HCT116 (cell line): ENCODE data around the gene UBE2D1. TPM values are rescaled to one million over a fixed set of nuclear protein-coding genes. Genes with fewer than 3 reads are reported as not detected.

Experiments used
- ATAC-seq: fragments of 200-7000 bp; cut with Tn5 transposase; 2 replicates; pipeline ENCODE4 v1.9.1; 2020; ENCODE audit warnings: mild to moderate bottlenecking, moderate library complexity
- BruUV-seq: library from RNA; stranded (reverse); fragments of 400-500 nt; replicated peaks from 2 replicates; lab custom pipeline; 2021; lab: Mats Ljungman, UMichigan
- CTCF ChIA-PET: fragments of 300-600 bp; sonication (Branson Sonifier 250); formaldehyde crosslinking; loops from one replicate; lab custom pipeline; 2021; ENCODE audit warnings: antibody characterized with exemption; lab: Charles Lee
- POLR2A ChIA-PET: fragments of 300-600, 350-600 bp; sonication (Branson Sonifier 250); formaldehyde crosslinking; loops from one replicate; lab custom pipeline; 2021; ENCODE audit warnings: antibody characterized with exemption; lab: Charles Lee
- RAD21 ChIA-PET, 2 experiments: fragments of 300-600 bp; sonication (Branson Sonifier 250); formaldehyde crosslinking; loops; one replicate each; lab custom pipeline; 2023; ENCODE audit warnings: low total read pairs in 2 of 2; ENCODE audit not compliant: uncharacterized antibody in 2 of 2, unreplicated experiment in 2 of 2, low non-redundant PET in 1 of 2; lab: Charles Lee
- DNase-seq: peaks from one replicate; pipeline ENCODE4 v3.0.0-alpha.2; 2010; ENCODE audit warnings: low read depth, low spot score
- H2AFZ ChIP-seq: fragments of 200-600 bp; shearing (Covaris generic), sonication (generic); 2 replicates; pipeline ENCODE4 v1.6.1; 2017; ENCODE audit warnings: low read depth, mixed run types, mixed read lengths, antibody characterized with exemption, low read length; ENCODE audit not compliant: poor library complexity, severe bottlenecking
- H3K27ac ChIP-seq: 2 replicates; pipeline ENCODE4 v1.5.1; 2012; ENCODE audit warnings: low read depth, low read length
- H3K27me3 ChIP-seq: fragments of 200-600 bp; sonication (generic); 2 replicates; pipeline ENCODE4 v1.6.1; 2016; ENCODE audit warnings: mixed run types, low read length, mixed read lengths; ENCODE audit not compliant: insufficient read depth
- H3K36me3 ChIP-seq, 2 experiments: fragments of 200-500 bp in 1 of 2; fragments of 200-600 bp in 1 of 2; sonication (Bioruptor generic) in 1 of 2; sonication (generic) in 1 of 2; 2 replicates each; pipeline versions ENCODE4 v1.5.1 to v1.6.1; 2014 to 2016; ENCODE audit warnings: low read length in 2 of 2, inconsistent platforms in 1 of 2, mixed read lengths in 1 of 2, mixed run types in 1 of 2; ENCODE audit not compliant: insufficient read depth in 2 of 2, control insufficient read depth in 1 of 2
- H3K4me1 ChIP-seq, 2 experiments: fragments of 200-600 bp in 1 of 2; sonication (generic) in 1 of 2; 2 replicates each; pipeline versions ENCODE4 v1.5.1 to v1.6.1; 2012 to 2017; ENCODE audit warnings: low read length in 2 of 2, inconsistent platforms in 1 of 2, mild to moderate bottlenecking in 1 of 2, mixed read lengths in 1 of 2, mixed run types in 1 of 2, moderate library complexity in 1 of 2; ENCODE audit not compliant: insufficient read depth in 2 of 2, control insufficient read depth in 1 of 2
- H3K4me2 ChIP-seq: fragments of 200-600 bp; sonication (generic); 2 replicates; pipeline ENCODE4 v1.6.1; 2017; ENCODE audit warnings: mixed run types, low read length, mixed read lengths
- H3K4me3 ChIP-seq, 2 experiments: fragments of 200-600 bp in 1 of 2; sonication (generic) in 1 of 2; replicated peaks in 1 of 2; 2 replicates each; pipeline ENCODE4 v1.5.1; 2011 to 2016; ENCODE audit warnings: low read length in 2 of 2, control low read depth in 1 of 2, low read depth in 1 of 2, mild to moderate bottlenecking in 1 of 2, mixed read lengths in 1 of 2, mixed run types in 1 of 2
- H3K79me2 ChIP-seq: fragments of 200-600 bp; sonication (generic); 2 replicates; pipeline ENCODE4 v1.6.1; 2017; ENCODE audit warnings: mild to moderate bottlenecking, mixed run types, low read length, moderate library complexity, mixed read lengths; ENCODE audit not compliant: insufficient read depth
- H3K9ac ChIP-seq: fragments of 200-600 bp; sonication (generic); 2 replicates; pipeline ENCODE4 v1.6.1; 2016; ENCODE audit warnings: low read length, mixed read lengths
- H3K9me2 ChIP-seq: fragments of 200-600 bp; sonication (generic), shearing (Covaris generic); 2 replicates; pipeline ENCODE4 v1.6.1; 2017; ENCODE audit warnings: mixed run types, mild to moderate bottlenecking, moderate library complexity; ENCODE audit not compliant: insufficient read depth
- H3K9me3 ChIP-seq, 2 experiments: fragments of 200-500 bp in 1 of 2; fragments of 200-600 bp in 1 of 2; sonication (Bioruptor generic) in 1 of 2; sonication (generic) in 1 of 2; 2 replicates each; pipeline ENCODE4 v1.6.1; 2014 to 2017; ENCODE audit warnings: low read length in 2 of 2, mixed read lengths in 2 of 2, inconsistent platforms in 1 of 2, low read depth in 1 of 2, mild to moderate bottlenecking in 1 of 2, mixed run types in 1 of 2, moderate library complexity in 1 of 2; ENCODE audit not compliant: control insufficient read depth in 1 of 2, insufficient read depth in 1 of 2
- H4K20me1 ChIP-seq: fragments of 200-600 bp; sonication (generic), shearing (Covaris generic); 2 replicates; pipeline ENCODE4 v1.6.1; 2017; ENCODE audit warnings: mixed run types, mild to moderate bottlenecking, moderate library complexity; ENCODE audit not compliant: insufficient read depth
- CBX3 ChIP-seq: IDR thresholded peaks from 2 replicates; pipeline ENCODE4 v1.6.1; 2012; ENCODE audit warnings: low read depth
- CEBPB ChIP-seq: IDR thresholded peaks from 2 replicates; pipeline ENCODE4 v1.6.1; 2012; ENCODE audit warnings: low read depth
- EGR1 ChIP-seq: IDR thresholded peaks from 2 replicates; pipeline ENCODE4 v1.6.1; 2012; ENCODE audit warnings: low read depth
- ELF1 ChIP-seq: IDR thresholded peaks from 2 replicates; pipeline ENCODE4 v1.6.1; 2012; ENCODE audit warnings: low read depth, borderline replicate concordance
- EZH2 ChIP-seq: fragments of 200-600 bp; sonication (generic); IDR thresholded peaks from 2 replicates; pipeline ENCODE4 v1.6.1; 2017; ENCODE audit warnings: antibody characterized with exemption, mixed run types
- EZH2phosphoT487 ChIP-seq: fragments of 200-600 bp; IDR thresholded peaks from 2 replicates; pipeline ENCODE4 v1.6.1; 2018; ENCODE audit warnings: antibody characterized with exemption, borderline replicate concordance
- FOSL1 ChIP-seq: IDR thresholded peaks from 2 replicates; pipeline ENCODE4 v1.6.1; 2012; ENCODE audit warnings: low read depth
- JUND ChIP-seq: IDR thresholded peaks from 2 replicates; pipeline ENCODE4 v1.6.1; 2012
- POLR2AphosphoS5 ChIP-seq: IDR thresholded peaks from 2 replicates; pipeline ENCODE4 v1.6.1; 2011; ENCODE audit warnings: mild to moderate bottlenecking, low read depth, low read length, moderate library complexity
- RAD21 ChIP-seq: IDR thresholded peaks from 2 replicates; pipeline ENCODE4 v1.6.1; 2012; ENCODE audit warnings: low read depth, mild to moderate bottlenecking
- SIN3A ChIP-seq: IDR thresholded peaks from 2 replicates; pipeline ENCODE4 v1.6.1; 2012; ENCODE audit warnings: low read depth
- SP1 ChIP-seq: IDR thresholded peaks from 2 replicates; pipeline ENCODE4 v1.6.1; 2012; ENCODE audit warnings: low read depth
- YY1 ChIP-seq: IDR thresholded peaks from 2 replicates; pipeline ENCODE4 v1.6.1; 2011; ENCODE audit warnings: low read length, low read depth, moderate library complexity, mild to moderate bottlenecking; ENCODE audit not compliant: insufficient replicate concordance; ENCODE audit errors: extremely low read depth
- ZFX ChIP-seq: fragments of 450-650 bp; IDR thresholded peaks from 2 replicates; pipeline ENCODE4 v1.6.1; 2017
- ZNF274 ChIP-seq: fragments of 200-500 bp; sonication (Bioruptor generic); IDR thresholded peaks from 2 replicates; pipeline ENCODE4 v1.6.1; 2014; ENCODE audit warnings: mild to moderate bottlenecking, low read depth, low read length, inconsistent platforms
- intact Hi-C: fragments of 100-400 bp; cut with micrococcal nuclease; formaldehyde crosslinking; loops from 2 replicates; pipeline ENCODE4 v1.10.0; 2022
- total RNA-seq: library from RNA; stranded (reverse); gene quantifications from one replicate; pipeline ENCODE4 v1.2.1, GENCODE V29; 2021; ENCODE audit not compliant: unreplicated experiment
- TF ChIP-seq, protein P1 (sequence below): IDR thresholded peaks from 2 replicates; pipeline ENCODE4 v1.6.1; 2012
- TF ChIP-seq, protein P2 (sequence below): IDR thresholded peaks from 2 replicates; pipeline ENCODE4 v1.6.1; 2012

The UBE2D1 gene
- total RNA-seq, 1 experiment from 2014 or later, result 15.5 TPM

- peaks cover 15 to 21% of the 10 kb centered on the region in 2 experiments; a peak in 3 of 4 replicates for H3K36me3 ChIP-seq
- ChIA-PET POLR2A (interaction anchor here (1.4 to 2.0 kb wide), 2 partner anchors 34 to 50 kb away, joined by 3 to 5 read pairs; partner anchors contain the start of gene UBE2D1), CTCF (interaction anchor here (1.0 to 1.6 kb wide), 4 partner anchors 79 to 208 kb away, joined by 3 to 10 read pairs (median 4); no protein-coding TSS in a partner anchor), RAD21 (interaction anchor here in 1 of 2 experiments (0.7 kb wide), 1 partner anchor 85 kb away, joined by 3 read pairs; no protein-coding TSS in a partner anchor)
- H3K27ac ChIP-seq, result peak overlapping the region; percentile 93
- BruUV-seq, result TSS peak; percentile 86
- ATAC-seq (peak; percentile 2), DNase-seq (no peak)
- H2AFZ ChIP-seq, result peak overlapping the region; percentile 50
- no peaks in the 10 kb centered on the region for H3K27me3 ChIP-seq
- H3K9me3 ChIP-seq, result no peaks in the 10 kb centered on the region
- H3K9ac ChIP-seq, result peak overlapping the region; percentile 93
- no peaks in the 10 kb centered on the region for H4K20me1 ChIP-seq
- no peaks in the 10 kb centered on the region for H3K9me2 ChIP-seq
- H3K4me1 ChIP-seq, result peaks cover 12 to 14% of the 10 kb centered on the region in 2 experiments
- peak overlapping the region; percentile 93 to 94 for H3K4me3 ChIP-seq
- peak overlapping the region; percentile 79 for H3K4me2 ChIP-seq
- peaks cover 43% of the 10 kb centered on the region for H3K79me2 ChIP-seq
- intact Hi-C loops, result loop anchor here (2.0 kb wide), 1 partner anchor 86 kb away; no protein-coding TSS in a partner anchor
- TF ChIP-seq EZH2, result no peak
- no peak for TF ChIP-seq POLR2AphosphoS5
- TF ChIP-seq CBX3, result no peak
- TF ChIP-seq SIN3A, result no peak; the same call in 1 of the 2 replicates
- no peak for TF ChIP-seq RAD21
- no peak for TF ChIP-seq EGR1
These were observed 49.8 kb downstream of the UBE2D1 start for GRCh38 chr10:58384544-58384998.

GRCh38 chr10:58384999-58385783, 50.4 kb downstream of the UBE2D1 start, which contains the start of gene TFAM:
TSS of gene TFAM (plus strand) at chr10:58385410. CDS start at chr10:58385548, 138 bp downstream.
- Histone ChIP-seq H3K4me1 (peaks cover 12 to 14% of the 10 kb centered on the region in 2 experiments), H3K27me3 (no peaks in the 10 kb centered on the region), H3K9me3 (no peaks in the 10 kb centered on the region), H3K4me3 (peak within 1 kb of the TSS; percentile 93 to 94), H3K4me2 (peak within 1 kb of the TSS; percentile 79), H2AFZ (peak within 1 kb of the TSS; percentile 50), H4K20me1 (peaks cover 4% of the 10 kb centered on the region; the same call in 1 of the 2 replicates), H3K9ac (peak within 1 kb of the TSS; percentile 93), H3K36me3 (peaks cover 21 to 27% of the 10 kb centered on the region in 2 experiments; a peak in 3 of 4 replicates), H3K27ac (peak within 1 kb of the TSS; percentile 93), H3K9me2 (no peaks in the 10 kb centered on the region), H3K79me2 (peaks cover 50% of the 10 kb centered on the region)
- ChIA-PET RAD21 (interaction anchor here in 1 of 2 experiments (0.7 kb wide), 1 partner anchor 85 kb away, joined by 3 read pairs; no protein-coding TSS in a partner anchor), CTCF (interaction anchor here (1.0 to 1.6 kb wide), 4 partner anchors 79 to 208 kb away, joined by 3 to 10 read pairs (median 4); no protein-coding TSS in a partner anchor), POLR2A (interaction anchor here (0.6 to 2.0 kb wide), 3 partner anchors 35 to 205 kb away, joined by 3 to 5 read pairs (median 3); partner anchors contain the start of gene UBE2D1)
- intact Hi-C loops, result loop anchor here (2.0 to 5.0 kb wide), 2 partner anchors 48 to 86 kb away; partner anchors contain the start of gene UBE2D1
- BruUV-seq, result no TSS peak
- ATAC-seq, result peak; percentile 91
- DNase-seq, result peak; percentile 81
- TF ChIP-seq, protein P1, sequence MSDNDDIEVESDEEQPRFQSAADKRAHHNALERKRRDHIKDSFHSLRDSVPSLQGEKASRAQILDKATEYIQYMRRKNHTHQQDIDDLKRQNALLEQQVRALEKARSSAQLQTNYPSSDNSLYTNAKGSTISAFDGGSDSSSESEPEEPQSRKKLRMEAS, result peak; percentile 88
- TF ChIP-seq ZNF274 (no peak), SIN3A (peak; percentile 68), EZH2phosphoT487 (no peak), ZFX (peak; percentile 95), SP1 (no peak), POLR2AphosphoS5 (peak; percentile 97), CEBPB (no peak), YY1 (peak; percentile 82), JUND (no peak), EGR1 (peak; percentile 98), EZH2 (no peak), ELF1 (no peak; the same call in 1 of the 2 replicates), FOSL1 (no peak)
- TF ChIP-seq, protein P2, sequence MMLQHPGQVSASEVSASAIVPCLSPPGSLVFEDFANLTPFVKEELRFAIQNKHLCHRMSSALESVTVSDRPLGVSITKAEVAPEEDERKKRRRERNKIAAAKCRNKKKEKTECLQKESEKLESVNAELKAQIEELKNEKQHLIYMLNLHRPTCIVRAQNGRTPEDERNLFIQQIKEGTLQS, result no peak
